H9 (cell line): ENCODE results near the gene COX7A2L. TPM values are rescaled to one million over a fixed set of nuclear protein-coding genes. Genes with fewer than 3 reads are reported as not detected.

Source experiments
- DNase-seq: peaks from one replicate; pipeline ENCODE4 v3.0.0-alpha.2; 2017
- H2AFZ ChIP-seq: one replicate; pipeline ENCODE4 v1.6.1; 2013; ENCODE audit warnings: mild to moderate bottlenecking, low read length, control low read depth, moderate library complexity
- H2AK5ac ChIP-seq: 2 replicates; pipeline ENCODE4 v1.6.1; 2013; ENCODE audit warnings: low read length, control low read depth, mixed read lengths; ENCODE audit not compliant: insufficient read length
- H2BK120ac ChIP-seq: one replicate; pipeline ENCODE4 v1.6.1; 2013; ENCODE audit warnings: low read depth, mild to moderate bottlenecking, low read length, control low read depth, inconsistent platforms; ENCODE audit not compliant: poor library complexity, severe bottlenecking
- H2BK12ac ChIP-seq: 2 replicates; pipeline ENCODE4 v1.6.1; 2013; ENCODE audit warnings: low read length, control low read depth, mixed read lengths, low read depth; ENCODE audit not compliant: insufficient read length
- H2BK15ac ChIP-seq: 2 replicates; pipeline ENCODE4 v1.6.1; 2013; ENCODE audit warnings: low read depth, low read length, control low read depth
- H2BK20ac ChIP-seq: one replicate; pipeline ENCODE4 v1.6.1; 2013; ENCODE audit warnings: low read depth, mild to moderate bottlenecking, low read length, control low read depth, inconsistent platforms; ENCODE audit not compliant: poor library complexity, severe bottlenecking
- H2BK5ac ChIP-seq: 2 replicates; pipeline ENCODE4 v1.6.1; 2013; ENCODE audit warnings: low read length, control low read depth, mixed read lengths; ENCODE audit not compliant: insufficient read length
- H3K14ac ChIP-seq: 2 replicates; pipeline ENCODE4 v1.6.1; 2013; ENCODE audit warnings: low read length, control low read depth; ENCODE audit not compliant: insufficient read depth
- H3K18ac ChIP-seq: 2 replicates; pipeline ENCODE4 v1.6.1; 2013; ENCODE audit warnings: low read depth, mild to moderate bottlenecking, mixed read lengths, low read length, control low read depth; ENCODE audit not compliant: insufficient read length
- H3K23ac ChIP-seq: 2 replicates; pipeline ENCODE4 v1.6.1; 2013; ENCODE audit warnings: low read length, control low read depth, mixed read lengths, low read depth; ENCODE audit not compliant: insufficient read length
- H3K23me2 ChIP-seq: 2 replicates; pipeline ENCODE4 v1.6.1; 2013; ENCODE audit warnings: low read depth, mild to moderate bottlenecking, mixed read lengths, low read length, control low read depth; ENCODE audit not compliant: insufficient read length, poor library complexity, severe bottlenecking
- H3K27ac ChIP-seq: 2 replicates; pipeline ENCODE4 v1.5.1; 2013; ENCODE audit warnings: low read length, control low read depth, mixed read lengths, low read depth; ENCODE audit not compliant: insufficient read length
- H3K27me3 ChIP-seq: 2 replicates; pipeline ENCODE4 v1.6.1; 2013; ENCODE audit warnings: low read length, control low read depth, inconsistent platforms; ENCODE audit not compliant: insufficient read depth
- H3K4ac ChIP-seq: 2 replicates; pipeline ENCODE4 v1.6.1; 2013; ENCODE audit warnings: low read depth, mild to moderate bottlenecking, control low read depth, inconsistent platforms, low read length, moderate library complexity
- H3K4me1 ChIP-seq: 2 replicates; pipeline ENCODE4 v1.6.1; 2013; ENCODE audit warnings: low read length, control low read depth, inconsistent platforms; ENCODE audit not compliant: insufficient read depth
- H3K4me2 ChIP-seq: 2 replicates; pipeline ENCODE4 v1.6.1; 2013; ENCODE audit warnings: low read length, control low read depth, mixed read lengths; ENCODE audit not compliant: insufficient read length, insufficient read depth
- H3K56ac ChIP-seq: 2 replicates; pipeline ENCODE4 v1.6.1; 2013; ENCODE audit warnings: low read depth, mild to moderate bottlenecking, mixed read lengths, low read length, control low read depth; ENCODE audit not compliant: insufficient read length
- H3K79me1 ChIP-seq: 2 replicates; pipeline ENCODE4 v1.6.1; 2013; ENCODE audit warnings: low read depth, mild to moderate bottlenecking, moderate library complexity, low read length, control low read depth, inconsistent platforms; ENCODE audit not compliant: insufficient read depth, poor library complexity, severe bottlenecking
- H3K79me2 ChIP-seq: 2 replicates; pipeline ENCODE4 v1.6.1; 2013; ENCODE audit warnings: low read length, control low read depth, inconsistent platforms; ENCODE audit not compliant: insufficient read depth
- H3K9ac ChIP-seq: 2 replicates; pipeline ENCODE4 v1.6.1; 2013; ENCODE audit warnings: low read length, control low read depth, mixed read lengths; ENCODE audit not compliant: insufficient read length; ENCODE audit errors: extremely low read depth
- H3K9me3 ChIP-seq: one replicate; pipeline ENCODE4 v1.6.1; 2013; ENCODE audit warnings: low read depth, low read length, inconsistent platforms; ENCODE audit not compliant: control insufficient read depth
- H3T11ph ChIP-seq: one replicate; pipeline ENCODE4 v1.6.1; 2013; ENCODE audit warnings: mild to moderate bottlenecking, low read length, control low read depth, inconsistent platforms
- H4K20me1 ChIP-seq: one replicate; pipeline ENCODE4 v1.6.1; 2013; ENCODE audit not compliant: control insufficient read depth, insufficient read length, insufficient read depth
- H4K5ac ChIP-seq: 2 replicates; pipeline ENCODE4 v1.6.1; 2013; ENCODE audit warnings: low read depth, mild to moderate bottlenecking, mixed read lengths, low read length, control low read depth; ENCODE audit not compliant: insufficient read length
- H4K8ac ChIP-seq: replicated peaks from 2 replicates; pipeline ENCODE4 v1.6.1; 2013; ENCODE audit warnings: low read length, control low read depth, mixed read lengths, low read depth; ENCODE audit not compliant: insufficient read length
- H4K91ac ChIP-seq: 2 replicates; pipeline ENCODE4 v1.6.1; 2013; ENCODE audit warnings: low read depth, mild to moderate bottlenecking, moderate library complexity, mixed read lengths, low read length, control low read depth; ENCODE audit not compliant: insufficient read length
- H3K27ac Mint-ChIP-seq, 3 experiments: 2 replicates in 2 of 3; 3 replicates in 1 of 3; pipeline ENCODE4 v1.8.0; 2020 to 2021; ENCODE audit warnings: mixed read lengths in 3 of 3, mild to moderate bottlenecking in 1 of 3, moderate library complexity in 1 of 3
- H3K27me3 Mint-ChIP-seq: 2 replicates; pipeline ENCODE4 v1.8.0; 2021; ENCODE audit warnings: low read depth, mild to moderate bottlenecking, moderate library complexity, mixed read lengths
- H3K36me3 Mint-ChIP-seq, 3 experiments: 2 replicates in 2 of 3; 3 replicates in 1 of 3; pipeline ENCODE4 v1.8.0; 2020 to 2021; ENCODE audit warnings: low read depth in 3 of 3, mixed read lengths in 3 of 3; ENCODE audit not compliant: insufficient read depth in 1 of 3
- H3K4me1 Mint-ChIP-seq, 2 experiments: 2 replicates each; pipeline ENCODE4 v1.8.0; 2020; ENCODE audit warnings: mixed read lengths in 2 of 2
- H3K4me3 Mint-ChIP-seq, 2 experiments: 2 replicates in 1 of 2; 3 replicates in 1 of 2; pipeline ENCODE4 v1.8.0; 2020 to 2021; ENCODE audit warnings: mild to moderate bottlenecking in 2 of 2, mixed read lengths in 2 of 2, moderate library complexity in 1 of 2
- H3K9me3 Mint-ChIP-seq, 2 experiments: 2 replicates in 1 of 2; 3 replicates in 1 of 2; pipeline ENCODE4 v1.8.0; 2020; ENCODE audit warnings: mild to moderate bottlenecking in 2 of 2, mixed read lengths in 2 of 2, moderate library complexity in 1 of 2
- CTCF ChIP-seq: fragments of 200-600 bp; sonication (generic); conservative IDR thresholded peaks from 3 replicates; pipeline ENCODE4 v1.8.0; 2021; ENCODE audit warnings: antibody characterized with exemption, mild to moderate bottlenecking
- WGBS: extraction: QIAGEN DNeasy Blood & Tissue Kit; methylation state at CpG from one replicate; pipeline ENCODE4 v1.1.7; 2013; ENCODE audit warnings: missing lambda C conversion rate, low lambda C conversion rate, mixed read lengths; ENCODE audit not compliant: insufficient read length; ENCODE audit errors: extremely low coverage; 5-methylcytosine and 5-hydroxymethylcytosine counted together
- total RNA-seq: library from RNA; stranded (reverse); gene quantifications from 2 replicates; pipeline ENCODE4 v1.2.1, GENCODE V29; 2021

COX7A2L gene
- total RNA-seq, 1 experiment from 2014 or later, result 102 TPM

- no peak overlapping the region for H3K27ac Mint-ChIP-seq
Observed at GRCh38 chr2:42332575-42332974, 28.4 kb downstream of the COX7A2L start.

More at GRCh38 chr2:42332575-42332974, 28.4 kb downstream of the COX7A2L start:
- no peak overlapping the region for H3K27ac ChIP-seq
- H2BK5ac ChIP-seq, result no peak overlapping the region
- no peaks in the 10 kb centered on the region for H3K27me3 ChIP-seq
- no peak overlapping the region for H2BK20ac ChIP-seq
- H3K9me3 ChIP-seq, result no peaks in the 10 kb centered on the region
- H3K9ac ChIP-seq, result no peak overlapping the region
- no peak overlapping the region for H4K5ac ChIP-seq
- no peak overlapping the region for H3K56ac ChIP-seq
- H4K91ac ChIP-seq, result no peak overlapping the region
- no peak overlapping the region for H3T11ph ChIP-seq
- no peak overlapping the region for H3K14ac ChIP-seq
- H2BK15ac ChIP-seq, result no peak overlapping the region
- no peaks in the 10 kb centered on the region for H3K4me1 ChIP-seq
- H3K23ac ChIP-seq, result no peak overlapping the region
- H3K79me2 ChIP-seq, result no peaks in the 10 kb centered on the region
- WGBS, result no CpG with 5 or more reads among the region's 4 CpGs
- H3K4me2 ChIP-seq, result no peak overlapping the region
- DNase-seq, result no peak
- H2BK12ac ChIP-seq, result no peak overlapping the region
- no peak for TF ChIP-seq CTCF
- H3K4ac ChIP-seq, result no peak overlapping the region
- Mint-ChIP-seq H3K9me3 (no peaks in the 10 kb centered on the region), H3K36me3 (peaks cover 20 to 46% (median 37%) of the 10 kb centered on the region in 3 experiments; a peak in 6 of 7 replicates), H3K27me3 (no peaks in the 10 kb centered on the region), H3K4me3 (no peak overlapping the region), H3K4me1 (no peaks in the 10 kb centered on the region; a peak in 1 of 4 replicates)
- no peak overlapping the region for H2BK120ac ChIP-seq
- no peak overlapping the region for H3K18ac ChIP-seq
- H4K8ac ChIP-seq, result no peak overlapping the region
- H2AK5ac ChIP-seq, result no peak overlapping the region
- no peaks in the 10 kb centered on the region for H4K20me1 ChIP-seq
- H3K79me1 ChIP-seq, result no peaks in the 10 kb centered on the region
- no peak overlapping the region for H2AFZ ChIP-seq
- H3K23me2 ChIP-seq, result no peaks in the 10 kb centered on the region
